Activated T-helper 17 cell treated with anti-CD3 and anti-CD28 coated beads, Interleukin-2, amount 50 U/mL, for 72 hours (primary cell): ENCODE data around the gene STXBP2. TPM values are rescaled to one million over a fixed set of nuclear protein-coding genes. Genes with fewer than 3 reads are reported as not detected.

Experiments
- ATAC-seq: fragments of 150-1000 bp; cut with Tn5 transposase; replicated peaks from 2 replicates; pipeline ENCODE4 v1.10.0; 2021; ENCODE audit warnings: mild to moderate bottlenecking, moderate library complexity
- H3K27ac Mint-ChIP-seq: one replicate; pipeline ENCODE4 v1.8.0; 2022; ENCODE audit warnings: mixed read lengths
- H3K27me3 Mint-ChIP-seq: one replicate; pipeline ENCODE4 v1.8.0; 2022; ENCODE audit warnings: mixed read lengths
- H3K36me3 Mint-ChIP-seq: one replicate; pipeline ENCODE4 v1.8.0; 2022; ENCODE audit warnings: low read depth, mild to moderate bottlenecking, mixed read lengths
- H3K4me1 Mint-ChIP-seq: one replicate; pipeline ENCODE4 v1.8.0; 2022; ENCODE audit warnings: mixed read lengths
- H3K4me3 Mint-ChIP-seq: one replicate; pipeline ENCODE4 v1.8.0; 2022; ENCODE audit warnings: mild to moderate bottlenecking, mixed read lengths
- H3K9me3 Mint-ChIP-seq: one replicate; pipeline ENCODE4 v1.8.0; 2022; ENCODE audit warnings: mixed read lengths
- total RNA-seq, 2 donors: library from RNA; stranded (reverse); gene quantifications; one replicate each; pipeline ENCODE4 v1.2.3, GENCODE V29; 2022

STXBP2 gene
- total RNA-seq, 2 donors from 2014 or later = 113 to 154 TPM

DNA sequence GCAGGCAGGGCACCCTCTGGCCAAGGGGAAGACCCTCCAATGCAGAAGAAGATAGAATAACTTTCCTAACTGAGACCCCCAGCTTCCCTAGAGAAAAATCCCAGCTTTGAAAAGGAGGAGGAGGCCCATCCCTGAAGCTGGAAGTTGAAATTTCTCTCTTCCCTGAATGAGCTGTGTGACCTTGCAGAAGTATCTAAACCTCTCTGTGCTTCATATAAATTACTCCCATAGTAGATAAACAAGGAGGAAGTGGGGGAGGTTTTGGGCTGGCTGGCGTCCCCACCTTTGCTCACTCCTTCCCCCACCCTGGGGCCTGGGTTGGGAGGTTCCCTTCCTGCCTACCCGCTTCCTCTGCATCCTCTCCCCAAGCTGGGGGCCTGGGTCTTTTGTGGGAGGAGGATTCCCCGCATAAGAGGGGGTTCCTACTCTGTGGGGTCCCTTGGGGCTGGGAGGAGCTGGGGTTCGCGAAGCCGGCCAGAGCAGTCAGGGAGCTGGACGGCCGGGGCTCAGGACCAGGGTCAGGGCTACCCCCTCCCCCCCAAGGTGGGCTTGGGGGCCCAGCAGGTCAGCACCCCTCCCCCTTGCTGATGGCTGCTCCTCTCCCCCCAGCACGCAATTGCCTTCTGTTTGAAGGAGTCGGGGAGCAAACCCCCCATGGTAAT lies 29.6 kb upstream of the STXBP2 start:
- Mint-ChIP-seq H3K4me3 (no peak overlapping the region), H3K27ac (no peak overlapping the region), H3K36me3 (no peaks in the 10 kb centered on the region), H3K9me3 (no peaks in the 10 kb centered on the region), H3K27me3 (peaks cover 13% of the 10 kb centered on the region), H3K4me1 (peaks cover 4% of the 10 kb centered on the region)
- no peak for ATAC-seq

DNA sequence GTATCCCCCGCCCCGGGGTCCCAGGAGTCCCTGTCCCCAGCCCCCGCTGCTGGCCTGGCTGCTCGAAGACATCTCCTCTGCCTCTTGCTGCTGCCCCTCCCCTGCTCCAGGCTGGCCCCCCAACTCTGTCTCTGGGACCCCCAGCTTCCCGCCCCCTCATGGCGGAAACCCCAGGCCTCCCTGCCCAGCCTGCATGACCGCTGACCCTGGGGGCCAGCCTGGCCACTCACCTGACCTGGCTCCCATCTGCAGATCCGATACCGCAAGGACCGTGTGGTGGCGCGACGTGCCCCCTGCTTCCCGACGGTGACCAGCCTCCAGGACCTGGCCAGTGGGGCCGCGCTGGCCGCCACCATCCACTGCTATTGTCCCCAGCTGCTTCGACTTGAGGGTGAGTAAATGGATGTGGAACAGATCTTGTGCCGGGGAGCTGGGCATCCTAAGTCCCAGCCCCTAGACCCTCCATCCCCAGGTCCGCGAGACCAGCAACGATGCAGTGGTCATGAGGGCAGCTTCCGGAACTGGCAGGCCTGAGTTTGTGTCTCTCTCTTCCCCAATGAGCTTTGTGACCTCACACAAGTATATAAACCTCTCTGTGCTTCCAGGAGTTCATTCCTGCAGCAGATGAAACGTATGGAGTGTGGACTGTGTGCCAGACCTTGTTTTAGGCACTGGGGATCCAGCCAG lies 28.9 kb upstream of the STXBP2 start:
- H3K4me3 Mint-ChIP-seq = no peak overlapping the region
- H3K27ac Mint-ChIP-seq = no peak overlapping the region
- peaks cover 4% of the 10 kb centered on the region for H3K4me1 Mint-ChIP-seq
- H3K27me3 Mint-ChIP-seq = peaks cover 12% of the 10 kb centered on the region
- H3K36me3 Mint-ChIP-seq = no peaks in the 10 kb centered on the region
- ATAC-seq = no peak
- no peaks in the 10 kb centered on the region for H3K9me3 Mint-ChIP-seq

DNA sequence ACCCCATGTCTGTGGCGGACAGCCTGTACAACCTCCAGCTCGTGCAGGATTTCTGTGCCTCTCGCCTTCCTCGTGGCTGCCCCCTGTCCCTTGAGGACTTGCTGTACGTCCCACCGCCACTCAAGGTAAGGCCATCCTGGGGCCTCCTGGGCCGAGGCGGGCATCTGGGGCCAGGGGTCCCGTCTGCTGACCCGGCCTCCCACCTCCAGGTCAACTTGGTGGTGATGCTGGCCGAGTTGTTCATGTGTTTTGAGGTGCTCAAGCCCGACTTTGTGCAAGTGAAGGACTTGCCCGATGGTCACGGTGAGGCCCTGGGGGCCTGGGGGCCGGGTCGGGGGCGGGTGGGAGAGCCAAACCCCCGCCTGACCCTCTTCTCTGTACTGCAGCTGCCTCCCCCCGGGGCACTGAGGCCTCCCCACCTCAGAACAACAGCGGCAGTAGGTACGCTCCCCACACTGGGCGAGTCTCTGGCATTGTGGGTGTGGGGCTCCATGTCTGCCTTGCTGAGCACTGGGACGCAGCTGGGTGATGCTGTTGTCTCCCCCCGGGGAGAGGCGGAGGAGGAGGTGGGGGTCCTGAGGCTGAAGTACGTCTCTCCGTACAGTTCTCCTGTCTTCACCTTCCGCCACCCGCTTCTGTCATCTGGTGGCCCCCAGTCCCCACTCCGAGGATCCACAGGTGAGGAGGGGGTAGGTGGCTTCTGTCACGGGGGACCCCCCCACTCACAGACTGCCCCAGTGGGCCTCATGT lies 26.2 kb upstream of the STXBP2 start:
- H3K27me3 Mint-ChIP-seq = peaks cover under 1% of the 10 kb centered on the region
- no peak overlapping the region for H3K4me3 Mint-ChIP-seq
- no peak for ATAC-seq
- H3K27ac Mint-ChIP-seq = no peak overlapping the region
- no peaks in the 10 kb centered on the region for H3K36me3 Mint-ChIP-seq
- H3K9me3 Mint-ChIP-seq = no peaks in the 10 kb centered on the region
- H3K4me1 Mint-ChIP-seq = no peaks in the 10 kb centered on the region

DNA sequence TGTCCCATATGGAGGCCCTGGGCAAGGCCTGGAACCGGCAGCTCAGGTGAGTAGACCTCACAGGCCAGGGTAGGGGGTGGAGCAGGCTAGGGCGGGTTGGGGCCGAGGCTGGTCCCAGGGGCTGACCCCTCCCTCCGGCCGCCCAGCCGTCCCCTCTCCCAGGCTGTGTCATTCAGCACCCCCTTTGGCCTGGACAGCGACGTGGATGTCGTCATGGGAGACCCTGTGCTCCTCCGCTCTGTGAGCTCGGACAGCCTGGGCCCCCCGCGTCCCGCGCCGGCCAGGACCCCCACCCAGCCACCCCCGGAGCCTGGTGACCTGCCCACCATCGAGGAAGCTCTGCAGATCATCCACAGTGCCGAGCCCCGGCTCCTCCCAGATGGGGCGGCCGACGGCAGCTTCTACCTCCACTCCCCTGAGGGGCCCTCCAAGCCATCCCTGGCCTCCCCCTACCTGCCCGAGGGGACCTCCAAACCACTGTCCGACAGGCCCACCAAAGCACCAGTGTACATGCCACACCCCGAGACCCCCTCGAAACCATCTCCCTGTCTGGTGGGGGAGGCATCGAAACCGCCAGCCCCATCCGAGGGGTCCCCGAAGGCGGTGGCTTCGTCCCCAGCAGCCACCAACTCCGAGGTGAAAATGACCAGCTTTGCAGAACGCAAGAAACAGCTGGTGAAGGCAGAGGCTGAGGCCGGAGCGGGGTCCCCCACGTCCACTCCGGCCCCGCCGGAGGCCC lies 25.2 kb upstream of the STXBP2 start:
- H3K9me3 Mint-ChIP-seq = no peaks in the 10 kb centered on the region
- no peaks in the 10 kb centered on the region for H3K36me3 Mint-ChIP-seq
- H3K4me3 Mint-ChIP-seq = no peak overlapping the region
- H3K4me1 Mint-ChIP-seq = no peaks in the 10 kb centered on the region
- no peak for ATAC-seq
- no peak overlapping the region for H3K27ac Mint-ChIP-seq
- H3K27me3 Mint-ChIP-seq = no peaks in the 10 kb centered on the region

DNA sequence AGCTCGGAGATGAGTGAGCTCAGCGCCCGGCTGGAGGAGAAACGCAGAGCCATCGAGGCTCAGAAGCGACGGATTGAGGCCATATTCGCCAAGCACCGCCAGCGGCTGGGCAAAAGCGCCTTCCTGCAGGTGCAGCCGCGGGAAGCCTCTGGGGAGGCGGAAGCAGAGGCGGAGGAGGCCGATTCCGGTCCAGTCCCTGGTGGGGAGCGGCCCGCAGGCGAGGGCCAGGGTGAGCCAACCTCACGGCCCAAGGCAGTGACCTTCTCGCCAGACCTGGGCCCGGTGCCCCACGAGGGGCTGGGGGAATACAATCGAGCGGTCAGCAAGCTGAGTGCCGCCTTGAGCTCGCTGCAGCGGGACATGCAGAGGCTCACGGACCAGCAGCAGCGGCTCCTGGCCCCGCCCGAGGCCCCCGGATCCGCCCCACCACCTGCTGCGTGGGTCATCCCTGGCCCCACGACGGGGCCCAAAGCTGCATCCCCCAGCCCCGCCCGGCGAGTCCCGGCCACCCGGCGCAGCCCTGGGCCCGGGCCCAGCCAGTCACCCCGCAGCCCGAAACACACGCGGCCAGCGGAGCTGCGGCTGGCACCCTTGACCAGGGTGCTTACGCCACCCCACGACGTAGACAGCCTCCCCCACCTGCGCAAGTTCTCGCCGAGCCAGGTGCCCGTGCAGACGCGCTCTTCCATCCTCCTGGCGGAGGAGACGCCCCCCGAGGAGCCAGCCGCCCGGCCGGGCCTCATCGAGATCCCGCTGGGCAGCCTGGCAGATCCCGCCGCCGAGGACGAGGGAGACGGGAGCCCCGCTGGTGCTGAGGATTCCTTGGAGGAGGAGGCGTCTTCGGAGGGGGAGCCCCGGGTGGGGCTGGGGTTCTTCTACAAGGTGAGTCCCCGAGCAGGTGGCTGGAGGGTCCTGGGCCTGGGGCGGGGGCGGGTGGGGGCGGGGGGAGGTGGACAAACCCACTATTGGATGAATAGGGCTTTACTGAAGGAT lies 24.3 kb upstream of the STXBP2 start:
- Mint-ChIP-seq H3K4me3 (no peak overlapping the region), H3K9me3 (no peaks in the 10 kb centered on the region), H3K36me3 (no peaks in the 10 kb centered on the region), H3K27me3 (no peaks in the 10 kb centered on the region), H3K27ac (no peak overlapping the region), H3K4me1 (no peaks in the 10 kb centered on the region)
- no peak for ATAC-seq

DNA sequence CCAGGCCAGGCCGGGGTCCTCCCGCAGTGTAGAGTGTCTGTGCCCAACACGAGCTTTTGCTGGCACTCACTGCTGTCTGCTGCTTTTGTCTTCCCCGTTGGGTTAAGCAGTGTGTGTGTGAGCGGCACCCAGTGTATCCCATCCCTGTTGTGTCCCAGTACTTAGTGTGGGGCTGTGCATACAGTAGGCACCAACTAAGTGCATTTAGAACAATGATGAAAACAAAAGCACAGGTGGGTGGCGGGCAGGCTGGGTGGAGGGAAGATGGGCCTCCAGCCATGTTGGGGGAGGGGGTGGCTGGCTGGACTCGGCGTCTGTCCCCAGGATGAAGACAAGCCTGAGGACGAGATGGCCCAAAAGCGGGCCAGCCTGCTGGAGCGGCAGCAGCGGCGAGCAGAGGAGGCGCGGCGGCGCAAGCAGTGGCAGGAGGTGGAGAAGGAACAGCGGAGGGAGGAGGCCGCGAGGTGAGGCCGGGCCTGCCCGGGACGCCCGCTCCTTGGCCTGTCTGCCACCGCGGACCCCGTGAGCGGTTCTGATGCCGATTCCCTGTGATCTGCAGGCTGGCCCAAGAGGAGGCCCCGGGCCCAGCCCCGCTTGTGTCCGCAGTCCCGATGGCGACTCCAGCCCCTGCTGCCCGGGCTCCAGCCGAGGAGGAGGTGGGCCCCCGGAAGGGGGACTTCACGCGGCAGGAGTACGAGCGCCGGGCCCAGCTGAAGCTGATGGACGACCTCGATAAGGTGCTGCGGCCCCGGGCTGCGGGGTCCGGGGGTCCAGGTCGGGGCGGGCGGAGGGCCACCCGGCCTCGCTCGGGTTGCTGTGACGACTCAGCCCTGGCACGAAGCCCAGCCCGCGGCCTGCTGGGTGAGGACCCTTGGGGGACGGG lies 21.8 kb upstream of the STXBP2 start:
- H3K27me3 Mint-ChIP-seq = no peaks in the 10 kb centered on the region
- peaks cover 12% of the 10 kb centered on the region for H3K36me3 Mint-ChIP-seq
- H3K4me1 Mint-ChIP-seq = no peaks in the 10 kb centered on the region
- H3K27ac Mint-ChIP-seq = peak overlapping the region; percentile 10
- H3K4me3 Mint-ChIP-seq = no peak overlapping the region
- ATAC-seq = no peak
- no peaks in the 10 kb centered on the region for H3K9me3 Mint-ChIP-seq

DNA sequence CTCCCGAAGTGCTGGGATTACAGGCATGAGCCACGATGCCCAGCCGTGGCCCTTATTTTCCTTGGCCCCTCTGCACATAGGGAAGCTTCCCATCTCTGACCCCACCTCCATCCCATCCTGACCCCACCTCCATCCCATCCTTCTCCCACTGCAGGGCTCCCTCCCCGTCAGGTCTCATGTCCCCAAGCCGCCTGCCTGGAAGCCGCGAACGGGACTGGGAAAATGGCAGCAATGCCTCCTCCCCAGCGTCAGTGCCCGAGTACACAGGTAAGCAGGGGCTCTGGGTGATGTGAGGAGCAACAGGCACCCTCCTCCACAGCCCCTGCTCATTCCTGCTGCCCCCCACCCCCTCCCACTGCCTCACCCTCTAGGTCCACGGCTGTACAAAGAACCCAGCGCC lies 19.7 kb upstream of the STXBP2 start:
- peaks cover 28% of the 10 kb centered on the region for H3K36me3 Mint-ChIP-seq
- no peak for ATAC-seq
- no peak overlapping the region for H3K4me3 Mint-ChIP-seq
- H3K27me3 Mint-ChIP-seq = no peaks in the 10 kb centered on the region
- no peak overlapping the region for H3K27ac Mint-ChIP-seq
- no peaks in the 10 kb centered on the region for H3K4me1 Mint-ChIP-seq
- H3K9me3 Mint-ChIP-seq = no peaks in the 10 kb centered on the region

DNA sequence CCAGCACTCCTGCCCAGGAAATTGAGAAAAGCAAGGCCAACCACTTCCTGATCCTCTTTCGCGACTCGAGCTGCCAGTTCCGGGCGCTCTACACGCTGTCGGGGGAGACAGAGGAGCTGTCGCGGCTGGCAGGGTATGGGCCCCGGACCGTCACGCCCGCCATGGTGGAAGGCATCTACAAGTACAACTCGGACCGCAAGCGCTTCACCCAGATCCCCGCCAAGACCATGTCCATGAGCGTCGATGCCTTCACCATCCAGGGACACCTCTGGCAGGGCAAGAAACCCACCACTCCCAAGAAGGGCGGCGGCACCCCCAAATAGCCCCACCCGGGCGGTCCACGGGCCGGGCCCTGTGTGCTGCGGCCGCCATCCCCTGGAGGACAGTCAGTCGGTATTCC lies 19.2 kb upstream of the STXBP2 start:
- Mint-ChIP-seq H3K27ac (no peak overlapping the region), H3K4me1 (no peaks in the 10 kb centered on the region), H3K9me3 (no peaks in the 10 kb centered on the region), H3K27me3 (no peaks in the 10 kb centered on the region), H3K36me3 (peaks cover 33% of the 10 kb centered on the region), H3K4me3 (no peak overlapping the region)
- no peak for ATAC-seq

DNA sequence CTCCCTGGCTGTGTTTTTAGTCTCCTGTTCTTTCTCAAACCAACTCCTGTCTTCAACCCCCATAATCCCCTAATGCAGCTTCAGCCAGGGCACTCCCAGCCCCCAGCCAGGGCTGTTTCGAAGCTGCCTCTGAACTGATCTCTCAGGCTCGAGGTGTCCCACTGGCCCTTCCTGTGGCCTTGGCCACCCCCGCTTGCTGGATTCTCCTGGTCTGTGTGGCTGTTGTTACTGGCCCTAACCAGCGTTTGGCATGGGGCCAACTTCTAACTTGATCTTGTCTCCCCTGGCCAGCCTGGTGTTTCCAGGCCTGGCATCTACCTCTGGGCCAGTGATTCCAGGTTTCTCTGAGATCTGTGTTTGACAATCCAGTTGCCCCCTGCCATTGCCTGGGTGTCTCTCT lies 18.6 kb upstream of the STXBP2 start:
- peaks cover 40% of the 10 kb centered on the region for H3K36me3 Mint-ChIP-seq
- no peak for ATAC-seq
- no peak overlapping the region for H3K4me3 Mint-ChIP-seq
- H3K9me3 Mint-ChIP-seq = no peaks in the 10 kb centered on the region
- no peak overlapping the region for H3K27ac Mint-ChIP-seq
- H3K4me1 Mint-ChIP-seq = no peaks in the 10 kb centered on the region
- H3K27me3 Mint-ChIP-seq = no peaks in the 10 kb centered on the region

DNA sequence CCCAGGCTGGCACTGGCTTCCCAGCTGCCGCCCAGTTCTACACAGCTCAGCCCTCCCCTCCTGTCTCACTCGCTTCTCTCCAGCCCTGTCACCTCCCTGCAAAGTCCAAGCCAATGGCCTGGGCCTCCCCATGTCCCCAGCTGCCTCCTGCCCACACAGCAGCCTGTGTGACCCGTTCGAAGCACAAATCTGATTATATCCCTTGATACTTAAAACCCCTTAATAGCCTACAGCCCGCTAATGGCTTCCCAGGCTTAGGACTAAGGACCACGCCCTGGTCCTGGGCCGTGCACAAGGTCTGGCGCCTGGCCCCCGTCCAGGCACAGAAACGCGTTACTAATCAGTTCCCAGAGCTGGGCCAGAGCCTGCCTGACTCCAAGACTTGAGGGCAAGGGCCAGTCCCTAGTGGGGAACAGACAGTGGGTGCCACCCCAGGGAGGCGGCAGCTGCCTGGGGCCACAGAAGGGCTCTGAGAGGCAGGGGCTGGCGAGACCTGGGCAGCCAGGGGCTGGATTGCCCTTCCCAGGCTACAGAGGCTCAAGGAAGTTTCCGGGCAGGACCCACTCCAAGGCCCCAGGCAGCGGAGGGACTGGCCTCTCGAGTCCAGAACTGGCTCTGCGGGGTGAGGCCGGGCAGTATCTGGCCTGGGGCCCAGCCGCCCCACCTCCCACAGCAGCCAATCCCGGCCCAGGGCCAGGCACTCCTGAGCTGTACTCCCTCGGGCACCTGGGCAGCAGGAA lies 18.0 kb upstream of the STXBP2 start:
- no peaks in the 10 kb centered on the region for H3K4me1 Mint-ChIP-seq
- H3K4me3 Mint-ChIP-seq = no peak overlapping the region
- no peak for ATAC-seq
- H3K27me3 Mint-ChIP-seq = no peaks in the 10 kb centered on the region
- H3K9me3 Mint-ChIP-seq = no peaks in the 10 kb centered on the region
- H3K36me3 Mint-ChIP-seq = peaks cover 41% of the 10 kb centered on the region
- no peak overlapping the region for H3K27ac Mint-ChIP-seq

DNA sequence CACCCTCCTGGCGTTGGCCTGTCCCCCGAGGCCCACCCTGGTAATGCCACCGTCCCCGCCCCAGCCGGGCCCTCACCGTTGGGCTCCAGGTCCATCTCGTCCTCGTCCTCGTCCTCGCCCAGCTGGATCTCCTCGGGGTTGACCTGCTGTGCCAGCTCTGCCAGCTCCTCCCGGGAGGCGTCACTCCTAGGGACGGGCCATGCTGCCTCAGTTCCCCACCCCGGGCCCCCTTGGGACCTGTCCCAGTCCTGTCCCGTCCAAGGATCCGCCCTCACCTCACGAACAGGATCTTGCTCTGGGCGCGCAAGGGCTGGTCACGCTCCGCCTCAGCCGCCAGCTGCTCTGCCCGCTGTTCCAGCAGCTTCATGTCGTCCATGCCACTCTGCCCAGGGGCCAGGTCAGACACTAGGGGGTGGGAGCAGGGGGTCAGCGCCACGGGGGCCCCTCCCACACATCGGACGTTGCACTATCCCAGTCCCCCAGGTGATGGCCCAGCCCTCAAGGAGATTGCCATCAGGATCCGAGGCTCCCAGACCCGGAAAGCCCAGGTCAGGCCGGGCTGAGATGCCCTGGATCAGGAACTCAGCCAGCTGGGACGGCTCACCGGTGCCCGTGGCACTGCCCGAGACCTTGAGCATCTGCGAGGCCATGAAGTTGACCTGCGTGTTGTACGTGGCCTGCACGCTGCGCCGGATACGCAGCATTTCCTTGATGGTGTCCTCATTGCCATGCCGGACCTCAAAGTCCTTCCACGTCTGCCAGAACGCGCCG lies 17.1 kb upstream of the STXBP2 start:
- Mint-ChIP-seq H3K27ac (no peak overlapping the region), H3K4me1 (no peaks in the 10 kb centered on the region), H3K36me3 (peaks cover 41% of the 10 kb centered on the region), H3K9me3 (no peaks in the 10 kb centered on the region), H3K27me3 (no peaks in the 10 kb centered on the region), H3K4me3 (no peak overlapping the region)
- ATAC-seq = no peak
